NCI-H128 (cell line): ENCODE measurements around the gene RUFY4.
"Not testable (repeated sequence)": the region's sequence is repeated elsewhere in the genome, so short reads cannot be mapped to it uniquely, and the experiment has no call there.

ENCODE experiments used
- DNase-seq: peaks from one replicate; lab custom pipeline; 2025; ENCODE audit not compliant: unreplicated experiment; lab: John Stamatoyannopoulos, UW

RUFY4 gene

DNA sequence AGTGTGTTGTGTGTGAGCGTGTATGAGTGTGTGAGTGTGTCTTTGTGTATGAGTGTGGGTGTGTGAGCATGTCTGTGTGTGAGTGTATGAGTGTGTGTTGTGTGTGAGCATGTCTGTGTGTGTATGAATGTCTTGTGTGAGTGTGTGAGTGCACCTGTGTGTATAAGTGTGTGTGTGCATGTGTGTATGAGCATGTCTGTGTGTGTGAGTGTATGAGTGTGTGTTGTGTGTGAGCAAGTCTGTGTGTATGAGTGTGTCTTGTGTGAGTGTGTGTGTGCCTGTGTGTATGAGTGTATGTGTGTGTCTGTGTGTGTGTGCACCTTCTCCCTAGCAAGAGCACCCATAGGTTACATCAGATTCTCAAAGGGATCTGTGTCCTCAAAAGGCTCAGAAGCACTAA lies 37.8 kb upstream of the RUFY4 start:
- DNase-seq, result no peak

DNA sequence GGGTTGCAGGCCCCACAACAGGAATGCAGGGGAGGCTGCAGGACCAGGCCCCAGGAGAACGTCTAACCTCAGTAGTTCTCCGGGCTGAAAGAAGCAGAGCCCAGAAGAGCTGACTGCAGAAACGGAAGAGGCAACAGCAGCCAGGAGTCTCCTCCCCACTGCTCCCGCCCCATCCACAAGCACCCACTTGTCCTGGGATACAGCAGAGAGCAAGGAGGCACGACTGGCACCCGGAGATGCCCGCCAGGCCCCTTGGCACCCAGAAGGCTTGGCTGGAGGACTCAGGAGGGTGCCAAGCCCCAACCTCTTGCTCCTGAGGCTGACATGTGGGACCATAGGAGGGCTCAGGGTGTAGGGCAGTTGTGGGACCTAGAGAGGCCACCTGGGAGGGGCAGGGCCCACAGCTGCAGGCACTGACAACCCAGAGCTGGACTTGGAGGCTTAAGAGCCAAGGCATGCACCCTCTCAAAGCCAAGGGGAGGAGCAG lies 37.2 kb upstream of the RUFY4 start:
- no peak for DNase-seq

- DNase-seq, result no peak
Measured at GRCh38 chr2:218032336-218033171, 36.5 kb upstream of the RUFY4 start.

DNA sequence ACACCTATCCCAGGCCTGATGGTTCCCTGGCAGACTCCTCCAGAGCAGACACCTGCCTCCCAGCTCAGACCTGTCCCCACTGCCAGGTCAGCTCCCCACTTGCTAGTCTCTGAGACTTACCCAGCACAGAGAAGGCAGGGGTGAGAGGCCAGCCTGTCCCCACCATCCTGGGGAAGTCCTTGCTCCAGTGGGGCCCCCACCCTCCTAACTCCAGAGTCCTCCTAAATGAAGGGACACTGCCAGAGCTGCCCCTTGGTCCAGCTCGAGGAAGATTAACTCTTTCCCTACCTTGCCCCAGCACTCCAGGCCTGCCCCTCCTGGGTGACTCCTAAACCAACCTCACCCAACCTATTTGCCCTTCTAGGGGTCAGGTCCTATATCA lies 35.9 kb upstream of the RUFY4 start:
- DNase-seq, result no peak

GRCh38 chr2:218033590-218034496 lies 35.2 kb upstream of the RUFY4 start:
- DNase-seq, result no peak

DNA sequence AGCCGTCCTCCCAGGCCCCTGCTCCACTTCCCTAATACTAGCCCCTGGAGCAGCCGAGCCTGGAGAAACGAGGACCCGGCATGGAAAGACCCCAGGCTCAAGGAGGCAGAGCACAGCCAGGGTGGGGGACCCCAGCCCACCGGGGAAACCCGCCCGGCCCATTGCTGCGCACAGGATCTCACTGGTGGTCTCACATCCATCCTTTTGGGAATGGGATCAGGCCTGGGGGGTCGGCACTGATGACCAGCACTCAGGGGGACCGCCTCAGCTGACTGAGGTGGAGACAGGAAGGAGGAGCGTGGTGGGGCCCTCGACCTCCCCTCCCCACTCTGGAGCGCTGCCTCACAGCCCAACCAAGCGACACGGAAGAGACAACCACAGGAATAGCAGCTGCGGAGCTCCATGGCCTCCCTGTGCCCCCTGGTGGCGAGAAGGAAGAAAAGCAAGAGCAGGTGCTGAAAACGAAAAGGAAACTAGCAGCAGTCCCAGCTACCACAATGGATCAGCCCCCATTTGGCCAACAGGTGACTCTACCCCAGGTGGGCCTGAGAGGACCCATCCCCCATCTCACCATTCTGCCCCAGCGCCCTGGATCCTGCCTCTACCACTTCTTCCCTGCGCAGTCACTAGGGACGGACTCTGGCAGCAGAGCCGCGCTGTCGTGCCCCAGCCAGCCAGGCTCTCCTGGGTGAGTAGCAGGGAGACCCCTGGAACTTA lies 34.4 kb upstream of the RUFY4 start:
- peak; percentile 3 for DNase-seq

DNA sequence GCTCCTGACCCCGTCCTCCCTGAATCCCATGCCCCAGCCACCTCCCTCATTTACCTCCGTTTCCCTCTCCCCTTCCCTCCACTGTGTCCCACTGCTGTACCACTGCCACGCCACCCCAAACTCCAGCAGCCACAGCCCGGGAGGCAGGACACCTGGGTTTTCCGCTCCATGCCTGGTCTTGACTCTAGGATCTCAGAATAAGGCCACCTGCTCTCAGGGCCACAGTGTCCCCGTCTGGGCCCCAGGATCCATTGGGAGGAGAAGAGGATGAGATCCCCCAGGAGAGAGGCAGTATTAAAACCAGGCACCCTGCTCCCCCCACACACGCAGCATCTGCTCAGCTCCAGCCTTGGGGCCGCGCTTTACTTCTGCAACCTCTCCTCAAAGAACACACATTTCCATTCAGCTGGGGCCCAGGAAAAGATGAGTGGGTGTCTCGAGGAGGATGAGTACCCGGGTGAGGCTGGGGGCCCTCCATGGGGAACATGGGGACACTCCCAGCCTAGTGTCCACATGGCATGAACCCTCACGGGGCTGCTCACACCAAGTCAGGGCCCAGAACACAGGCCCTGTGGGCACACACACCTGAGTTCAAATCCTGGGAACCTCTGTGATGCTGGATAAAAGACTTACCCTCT lies 33.5 kb upstream of the RUFY4 start:
- DNase-seq, result no peak

DNA sequence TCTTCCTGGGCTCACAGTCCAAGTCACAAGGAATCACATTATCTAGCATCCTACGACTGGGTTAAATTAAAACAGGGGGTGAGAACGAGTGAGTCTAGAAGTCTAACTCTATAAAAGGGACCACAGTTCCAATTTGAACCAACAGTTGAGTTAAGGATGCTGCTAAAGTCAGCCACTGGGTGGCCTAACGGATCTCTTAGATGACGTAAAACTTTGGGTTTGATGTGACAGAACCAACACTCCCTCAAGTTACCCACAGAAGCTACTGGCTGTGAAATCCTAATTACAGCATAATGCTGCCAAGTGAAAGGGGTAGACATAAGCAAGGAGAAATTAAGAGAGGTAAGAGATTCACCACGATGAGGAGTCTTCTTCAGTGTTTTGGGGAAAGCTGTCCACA lies 32.7 kb upstream of the RUFY4 start:
- DNase-seq, result no peak

- no peak for DNase-seq
Measured at GRCh38 chr2:218039171-218039570, 29.9 kb upstream of the RUFY4 start.

DNA sequence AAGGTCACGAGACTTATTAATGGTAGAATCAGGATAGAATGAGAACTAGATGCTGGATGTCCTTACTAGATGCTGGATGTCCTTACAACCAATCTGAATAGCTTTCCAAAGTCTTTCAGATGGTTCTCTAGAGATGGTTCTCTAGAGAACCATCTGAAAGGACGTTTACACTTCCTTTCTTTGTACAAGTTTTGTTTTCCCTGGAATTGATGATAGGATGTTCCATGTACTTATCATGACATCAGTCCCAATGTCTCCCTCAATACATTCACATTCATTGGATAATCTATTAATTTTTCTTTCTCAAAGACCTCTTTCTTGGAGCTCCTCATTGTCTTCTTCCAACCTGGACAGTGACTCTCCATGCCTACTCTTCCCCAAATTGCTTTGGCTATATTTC lies 28.2 kb upstream of the RUFY4 start:
- no peak for DNase-seq

GRCh38 chr2:218041302-218042168 lies 27.5 kb upstream of the RUFY4 start:
- no peak for DNase-seq

DNA sequence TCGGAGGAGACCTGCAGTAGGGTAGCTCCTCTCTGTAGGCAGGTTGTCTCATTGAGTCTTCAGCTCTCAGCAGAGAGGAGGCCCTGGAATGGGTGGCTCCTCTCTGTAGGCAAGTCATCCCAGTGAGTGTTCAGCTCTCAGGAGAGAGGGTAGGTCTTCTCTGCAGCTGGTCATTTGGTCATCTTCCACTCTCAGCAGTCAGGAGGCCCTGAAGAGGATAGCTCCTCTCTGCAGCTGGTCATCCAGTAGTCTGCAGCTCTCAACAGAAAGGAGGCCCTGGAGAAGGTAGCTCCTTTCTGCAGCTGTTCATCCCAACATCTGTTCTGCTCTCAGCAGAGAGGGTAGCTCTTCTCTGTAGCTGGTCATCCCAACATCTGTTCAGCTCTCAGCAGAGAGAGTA lies 26.0 kb upstream of the RUFY4 start:
- no peak for DNase-seq

DNA sequence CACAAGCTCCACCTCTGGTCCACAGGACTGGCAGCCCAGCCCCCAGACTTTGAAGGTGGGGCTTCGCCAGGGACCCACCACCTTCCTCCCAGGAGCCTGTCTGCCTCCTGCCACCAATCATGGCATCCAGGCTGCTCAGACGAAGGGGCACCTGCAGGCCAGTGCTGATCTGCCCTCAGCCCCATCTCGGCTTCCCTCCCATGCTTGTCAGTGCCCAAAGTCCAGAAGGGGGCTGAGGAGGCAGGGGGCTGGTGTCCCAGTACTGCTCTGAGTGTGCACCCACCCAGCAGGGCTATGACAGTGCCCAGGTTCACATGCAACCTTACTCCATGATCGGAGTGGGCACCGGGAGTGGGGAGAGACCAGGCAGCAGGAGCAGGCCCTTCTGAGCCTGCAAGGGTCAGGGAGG lies 25.3 kb upstream of the RUFY4 start:
- DNase-seq, result no peak

DNA sequence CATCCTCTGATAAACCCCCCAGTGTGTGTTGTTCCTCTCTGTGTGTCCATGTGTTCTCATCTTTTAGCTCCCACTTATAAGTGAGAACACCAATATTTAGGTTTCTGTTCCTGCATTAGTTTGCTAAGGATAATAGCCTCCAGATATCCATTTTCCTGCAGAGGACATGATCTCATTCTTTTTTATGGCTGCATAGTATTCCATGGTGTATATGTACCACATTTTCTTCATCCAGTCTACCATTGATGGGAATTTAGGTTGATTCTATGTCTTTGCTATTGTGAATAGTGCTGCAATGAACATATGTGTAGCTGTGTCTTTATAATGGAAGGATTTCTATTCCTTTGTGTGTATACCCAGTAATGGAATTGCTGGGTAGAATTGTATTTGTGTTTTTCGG lies 24.5 kb upstream of the RUFY4 start:
- DNase-seq, result not testable (repeated sequence)

DNA sequence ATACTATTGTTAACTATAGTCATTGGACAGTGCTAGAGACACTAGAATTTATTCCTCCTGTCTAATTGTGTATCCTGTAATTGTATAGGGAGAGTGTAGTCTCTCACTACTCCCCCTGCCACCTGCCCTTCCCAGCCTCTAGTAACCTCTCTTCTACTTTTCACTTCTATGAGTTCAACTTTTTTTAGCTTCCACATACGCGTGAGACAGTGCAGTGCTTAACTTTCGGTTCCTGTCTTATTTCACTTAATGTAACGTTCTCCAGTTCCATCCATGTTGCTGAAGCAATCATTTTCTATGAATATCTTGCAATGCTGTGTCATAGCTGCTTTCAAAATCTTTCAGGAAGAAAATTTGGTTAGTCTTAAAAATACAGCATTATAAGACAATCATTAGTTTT lies 22.8 kb upstream of the RUFY4 start:
- no peak for DNase-seq

- DNase-seq, result no peak
Measured at GRCh38 chr2:218047536-218048225, 21.4 kb upstream of the RUFY4 start.

DNA sequence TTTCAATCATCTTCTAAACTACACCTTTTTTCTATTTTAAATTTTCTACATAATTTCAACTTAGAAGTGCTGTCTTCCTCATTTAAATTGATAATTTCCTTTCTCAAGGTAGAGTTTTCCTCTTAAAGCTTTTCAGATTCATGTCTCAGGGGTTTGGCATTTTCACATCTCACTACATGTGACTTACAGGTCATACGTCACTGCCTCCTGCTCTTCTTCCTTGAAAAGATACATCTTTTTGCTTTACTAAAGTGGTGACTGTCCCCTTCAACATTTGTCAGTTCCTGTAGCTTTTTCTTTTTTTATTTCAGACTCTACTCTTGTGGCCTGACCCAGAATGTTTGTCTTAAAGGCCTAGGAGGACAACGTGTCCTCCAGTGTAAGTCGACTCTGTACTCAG lies 17.1 kb upstream of the RUFY4 start:
- DNase-seq, result no peak

DNA sequence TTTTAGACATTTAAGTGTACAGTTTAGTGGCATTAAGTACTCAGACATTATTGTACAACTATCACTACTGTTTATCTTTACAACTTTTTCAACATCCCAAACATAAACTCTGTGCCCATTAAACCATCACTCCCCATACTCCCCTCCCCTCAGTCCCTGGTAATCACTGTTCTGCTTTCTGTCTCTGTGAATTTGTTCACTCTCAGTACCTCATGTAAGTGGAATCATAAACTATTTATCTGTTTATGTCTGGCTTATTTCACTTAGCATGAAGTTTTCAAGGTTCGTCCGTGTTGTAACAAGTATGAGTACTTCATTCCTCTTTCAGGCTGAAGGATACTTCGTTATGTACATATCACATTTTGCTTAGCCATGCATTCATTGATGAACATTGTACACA lies 9.8 kb upstream of the RUFY4 start:
- no peak for DNase-seq

- DNase-seq, result no peak
Measured at GRCh38 chr2:218060118-218060517, 8.9 kb upstream of the RUFY4 start.
